ENCODE data around the gene C4orf50.
A peak's percentile ranks its signal among the peaks of the same experiment; 100 is the strongest.

The C4orf50 gene

GRCh38 chr4:5917672-5918071 lies 100.6 kb downstream of the C4orf50 start:
- Histone ChIP-seq H3K9me3 (peaks cover 0 to under 1% (median 0%) of the 10 kb centered on the region in 3 donors), H3K27me3 (peaks cover 0 to 22% of the 10 kb centered on the region in 2 donors), H3K4me3 (no peak overlapping the region), H3K36me3 (no peaks in the 10 kb centered on the region), H3K4me1 (no peaks in the 10 kb centered on the region), H3K27ac (no peak overlapping the region)
- TF ChIP-seq, protein P1, sequence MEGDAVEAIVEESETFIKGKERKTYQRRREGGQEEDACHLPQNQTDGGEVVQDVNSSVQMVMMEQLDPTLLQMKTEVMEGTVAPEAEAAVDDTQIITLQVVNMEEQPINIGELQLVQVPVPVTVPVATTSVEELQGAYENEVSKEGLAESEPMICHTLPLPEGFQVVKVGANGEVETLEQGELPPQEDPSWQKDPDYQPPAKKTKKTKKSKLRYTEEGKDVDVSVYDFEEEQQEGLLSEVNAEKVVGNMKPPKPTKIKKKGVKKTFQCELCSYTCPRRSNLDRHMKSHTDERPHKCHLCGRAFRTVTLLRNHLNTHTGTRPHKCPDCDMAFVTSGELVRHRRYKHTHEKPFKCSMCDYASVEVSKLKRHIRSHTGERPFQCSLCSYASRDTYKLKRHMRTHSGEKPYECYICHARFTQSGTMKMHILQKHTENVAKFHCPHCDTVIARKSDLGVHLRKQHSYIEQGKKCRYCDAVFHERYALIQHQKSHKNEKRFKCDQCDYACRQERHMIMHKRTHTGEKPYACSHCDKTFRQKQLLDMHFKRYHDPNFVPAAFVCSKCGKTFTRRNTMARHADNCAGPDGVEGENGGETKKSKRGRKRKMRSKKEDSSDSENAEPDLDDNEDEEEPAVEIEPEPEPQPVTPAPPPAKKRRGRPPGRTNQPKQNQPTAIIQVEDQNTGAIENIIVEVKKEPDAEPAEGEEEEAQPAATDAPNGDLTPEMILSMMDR (IDR thresholded peaks at IDR 0.05): no peak
- DNase-seq: no peak
- intact Hi-C loops (cut with DNase I; ENCODE audit: low total_unique reads): no loop called here

DNA sequence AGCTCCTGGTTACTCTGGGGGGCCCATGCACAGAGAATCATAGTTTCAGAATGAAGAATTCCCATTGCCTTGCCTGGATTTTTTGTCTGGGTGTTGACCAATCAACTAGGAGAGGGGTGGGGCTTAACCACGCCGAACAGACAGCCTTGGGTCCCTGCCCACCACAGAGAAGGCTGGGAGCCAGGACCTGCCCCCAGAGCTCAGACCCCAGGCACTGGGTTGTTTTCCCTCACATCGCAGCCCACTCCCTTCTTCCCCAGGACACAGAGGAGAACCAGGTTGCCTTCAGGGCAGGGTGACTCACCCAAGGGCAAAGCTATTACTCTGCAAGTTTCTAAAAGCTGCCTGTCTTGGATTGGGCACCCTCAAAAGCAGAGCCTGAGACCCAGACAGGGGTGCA lies 102.0 kb downstream of the C4orf50 start:
- Histone ChIP-seq H3K36me3 (no peaks in the 10 kb centered on the region), H3K9me3 (peaks cover 0 to 3% (median 0%) of the 10 kb centered on the region in 3 donors), H3K4me3 (no peak overlapping the region), H3K4me1 (no peaks in the 10 kb centered on the region), H3K27ac (no peak overlapping the region), H3K27me3 (peaks cover 0 to 17% of the 10 kb centered on the region in 2 donors)
- no peak for DNase-seq
- intact Hi-C loops (cut with DNase I; ENCODE audit: low total_unique reads): no loop called here
- TF ChIP-seq, protein P1 (IDR thresholded peaks at IDR 0.05): no peak

DNA sequence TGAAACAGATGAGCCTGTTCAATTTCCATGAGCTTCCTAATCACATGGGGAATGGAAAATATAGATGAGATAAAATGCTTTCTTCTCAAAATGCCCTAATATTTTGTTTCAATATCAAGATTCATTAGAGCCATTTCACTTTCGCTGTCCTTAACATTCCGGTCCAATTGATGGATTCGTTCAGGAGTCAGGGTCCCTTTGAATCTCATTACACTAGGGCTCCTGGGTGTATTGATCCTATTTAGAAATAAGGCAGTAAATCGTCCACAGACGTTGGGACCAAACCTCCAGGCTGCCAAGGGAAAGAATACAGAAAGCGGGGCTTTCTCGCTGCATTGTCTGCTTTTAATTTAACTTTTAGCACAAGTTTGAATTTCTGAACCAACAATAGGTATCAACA lies 104.8 kb downstream of the C4orf50 start:
- H3K36me3 ChIP-seq: no peaks in the 10 kb centered on the region
- H3K27me3 ChIP-seq: peaks cover 0 to 8% of the 10 kb centered on the region in 2 donors
- H3K4me1 ChIP-seq: no peaks in the 10 kb centered on the region
- intact Hi-C loops (cut with DNase I; ENCODE audit: low total_unique reads): no loop called here
- H3K27ac ChIP-seq: no peak overlapping the region
- no peak overlapping the region for H3K4me3 ChIP-seq
- DNase-seq: no peak
- H3K9me3 ChIP-seq: peaks cover 0 to 9% (median 8%) of the 10 kb centered on the region in 3 donors
- TF ChIP-seq, protein P1 (IDR thresholded peaks at IDR 0.05): no peak

DNA sequence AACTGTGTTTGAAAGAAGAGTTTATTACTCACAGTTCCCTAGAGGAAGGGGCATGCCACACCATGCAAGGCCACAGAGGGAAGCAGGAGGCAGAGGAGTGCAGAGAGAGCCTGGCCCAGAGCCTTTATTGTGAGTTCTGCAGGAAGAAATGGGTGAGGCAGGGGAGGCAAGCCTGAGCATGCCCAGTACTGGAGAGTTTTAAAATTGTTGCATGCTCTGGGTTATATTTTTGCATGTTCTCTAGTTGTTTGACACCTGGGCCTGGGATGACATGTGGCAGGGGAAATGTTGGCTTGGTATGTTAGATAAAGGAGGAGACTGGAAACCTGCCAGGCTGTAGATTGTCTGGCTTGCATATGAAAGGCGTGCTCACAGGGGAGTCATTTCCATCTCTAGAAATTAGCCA lies 105.6 kb downstream of the C4orf50 start:
- H3K4me3 ChIP-seq: no peak overlapping the region
- H3K36me3 ChIP-seq: no peaks in the 10 kb centered on the region
- no peak overlapping the region for H3K27ac ChIP-seq
- H3K4me1 ChIP-seq: no peaks in the 10 kb centered on the region
- DNase-seq: peak in 1 of 2 donors; percentile 6
- intact Hi-C loops (cut with DNase I; ENCODE audit: low total_unique reads): no loop called here
- H3K9me3 ChIP-seq: peaks cover 0 to 13% (median 12%) of the 10 kb centered on the region in 3 donors
- TF ChIP-seq, protein P1 (IDR thresholded peaks at IDR 0.05): no peak
- peaks cover 0 to 2% of the 10 kb centered on the region in 2 donors for H3K27me3 ChIP-seq

DNA sequence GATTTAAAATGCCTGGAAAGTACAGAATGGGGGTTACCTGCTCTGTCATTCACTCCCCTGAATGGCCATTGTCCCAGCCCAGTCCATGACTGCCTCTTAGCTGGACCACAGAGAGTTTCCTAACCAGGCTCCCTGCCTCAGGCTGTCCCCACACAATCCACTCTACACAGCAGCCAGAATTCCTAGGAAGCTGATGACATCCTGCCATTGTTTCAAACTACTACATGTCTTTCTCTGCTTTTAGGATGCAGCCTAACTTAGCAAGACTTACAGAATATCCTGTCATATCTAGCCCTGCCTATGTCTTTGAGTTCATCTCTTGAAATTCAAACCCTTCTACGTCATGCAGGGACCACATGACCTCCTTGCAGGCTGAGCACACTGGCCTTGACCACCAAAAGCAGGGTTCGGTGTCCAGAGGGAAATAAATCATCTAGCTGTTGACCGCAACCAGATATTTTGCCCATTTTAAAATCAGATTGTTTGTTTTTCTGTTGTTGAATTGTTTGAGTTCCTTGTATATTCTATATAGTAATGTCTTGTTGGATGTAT lies 109.3 kb downstream of the C4orf50 start:
- Histone ChIP-seq H3K4me1 (no peaks in the 10 kb centered on the region), H3K27ac (no peak overlapping the region), H3K9me3 (peaks cover 0 to 17% (median 12%) of the 10 kb centered on the region in 3 donors), H3K4me3 (no peak overlapping the region), H3K27me3 (peaks cover 0 to 16% of the 10 kb centered on the region in 2 donors), H3K36me3 (no peaks in the 10 kb centered on the region)
- no peak for DNase-seq
- intact Hi-C loops (cut with DNase I; ENCODE audit: low total_unique reads): no loop called here
- TF ChIP-seq, protein P1 (IDR thresholded peaks at IDR 0.05): no peak
